ENCODE data around the gene SEMG2. TPM values are rescaled to one million over a fixed set of nuclear protein-coding genes. Genes with fewer than 3 reads are reported as not detected.

The SEMG2 gene
- total RNA-seq, 1 donor from 2014 or later: not detected

DNA sequence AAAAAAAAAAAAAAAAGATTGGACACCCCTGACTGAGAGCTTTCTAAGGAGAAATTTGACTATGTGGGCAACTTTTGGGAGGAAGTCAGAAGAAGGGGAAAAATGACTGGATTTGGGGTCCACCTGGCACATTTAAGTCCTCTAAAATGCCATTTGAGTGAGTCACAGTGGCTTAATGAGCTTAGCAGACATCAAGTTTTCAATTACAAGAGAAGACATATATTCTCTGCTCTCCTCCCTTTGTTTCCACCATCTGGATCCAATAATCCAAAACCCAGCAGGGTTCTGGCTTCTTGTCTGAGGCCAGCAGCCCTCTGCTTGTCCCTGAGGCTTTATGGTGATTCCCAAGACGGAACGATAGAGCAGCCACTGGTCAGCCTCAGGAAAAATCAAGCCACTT is 39.5 kb upstream of the SEMG2 start:
- H3K27ac Mint-ChIP-seq (ENCODE audit: unreplicated experiment): no peak overlapping the region
- TF ChIP-seq, protein P1, sequence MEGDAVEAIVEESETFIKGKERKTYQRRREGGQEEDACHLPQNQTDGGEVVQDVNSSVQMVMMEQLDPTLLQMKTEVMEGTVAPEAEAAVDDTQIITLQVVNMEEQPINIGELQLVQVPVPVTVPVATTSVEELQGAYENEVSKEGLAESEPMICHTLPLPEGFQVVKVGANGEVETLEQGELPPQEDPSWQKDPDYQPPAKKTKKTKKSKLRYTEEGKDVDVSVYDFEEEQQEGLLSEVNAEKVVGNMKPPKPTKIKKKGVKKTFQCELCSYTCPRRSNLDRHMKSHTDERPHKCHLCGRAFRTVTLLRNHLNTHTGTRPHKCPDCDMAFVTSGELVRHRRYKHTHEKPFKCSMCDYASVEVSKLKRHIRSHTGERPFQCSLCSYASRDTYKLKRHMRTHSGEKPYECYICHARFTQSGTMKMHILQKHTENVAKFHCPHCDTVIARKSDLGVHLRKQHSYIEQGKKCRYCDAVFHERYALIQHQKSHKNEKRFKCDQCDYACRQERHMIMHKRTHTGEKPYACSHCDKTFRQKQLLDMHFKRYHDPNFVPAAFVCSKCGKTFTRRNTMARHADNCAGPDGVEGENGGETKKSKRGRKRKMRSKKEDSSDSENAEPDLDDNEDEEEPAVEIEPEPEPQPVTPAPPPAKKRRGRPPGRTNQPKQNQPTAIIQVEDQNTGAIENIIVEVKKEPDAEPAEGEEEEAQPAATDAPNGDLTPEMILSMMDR (conservative IDR thresholded peaks at IDR 0.05): no peak
- DNase-seq (ENCODE audit: low read depth, low spot score): no peak
- H3K4me1 Mint-ChIP-seq: no peaks in the 10 kb centered on the region
- peaks cover 3% of the 10 kb centered on the region for H3K9me3 Mint-ChIP-seq
- H3K4me3 Mint-ChIP-seq: no peak overlapping the region
- H3K36me3 Mint-ChIP-seq (ENCODE audit: low read depth): no peaks in the 10 kb centered on the region
- H3K27me3 Mint-ChIP-seq (ENCODE audit: low read depth): no peaks in the 10 kb centered on the region

DNA sequence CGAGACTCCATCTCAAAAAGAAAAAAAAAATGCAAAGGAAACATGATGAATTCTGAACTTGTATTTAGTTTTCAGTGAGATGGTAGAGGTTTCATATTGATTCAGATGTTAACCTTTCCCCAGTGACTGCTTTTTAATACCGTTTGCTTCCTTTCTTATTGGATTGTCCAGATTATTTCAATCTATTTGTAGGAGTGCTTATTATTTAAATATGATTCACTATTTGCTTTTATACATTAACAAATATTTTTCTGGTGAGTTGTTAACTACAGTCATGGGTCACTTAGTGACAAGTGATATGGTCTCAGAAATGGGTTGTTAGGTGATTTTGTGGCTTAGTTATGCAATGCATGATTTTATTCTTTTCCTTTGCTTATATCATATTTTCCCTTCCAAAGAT is 38.1 kb upstream of the SEMG2 start:
- Mint-ChIP-seq H3K27ac (ENCODE audit: unreplicated experiment) (no peak overlapping the region), H3K27me3 (ENCODE audit: low read depth) (no peaks in the 10 kb centered on the region), H3K4me1 (no peaks in the 10 kb centered on the region), H3K9me3 (no peaks in the 10 kb centered on the region), H3K36me3 (ENCODE audit: low read depth) (no peaks in the 10 kb centered on the region), H3K4me3 (no peak overlapping the region)
- DNase-seq (ENCODE audit: low read depth, low spot score): no peak
- TF ChIP-seq, protein P1 (conservative IDR thresholded peaks at IDR 0.05): no peak

DNA sequence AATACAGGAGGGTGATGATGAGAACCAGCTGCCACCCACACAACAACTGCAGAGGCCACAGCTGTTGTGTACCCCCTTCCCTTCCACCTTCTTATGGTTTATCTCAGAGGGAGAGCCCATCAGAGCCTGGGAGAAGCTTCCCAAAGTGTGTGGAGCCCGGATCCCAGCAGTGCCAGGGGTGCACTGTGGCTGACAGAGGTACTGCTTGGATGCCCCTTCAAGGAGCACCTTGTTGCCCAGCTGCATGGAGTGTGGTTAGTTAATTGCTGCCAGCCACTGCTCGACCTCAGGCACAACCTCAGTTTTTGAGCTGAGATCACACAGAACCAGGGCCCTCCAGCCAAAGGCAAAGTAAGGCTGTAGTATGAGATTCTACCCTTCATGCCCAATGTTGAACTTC is 33.5 kb upstream of the SEMG2 start:
- DNase-seq (ENCODE audit: low read depth, low spot score): no peak
- Mint-ChIP-seq H3K36me3 (ENCODE audit: low read depth) (no peaks in the 10 kb centered on the region), H3K9me3 (no peaks in the 10 kb centered on the region), H3K4me1 (peaks cover 3% of the 10 kb centered on the region), H3K4me3 (no peak overlapping the region), H3K27me3 (ENCODE audit: low read depth) (peaks cover 2% of the 10 kb centered on the region), H3K27ac (ENCODE audit: unreplicated experiment) (no peak overlapping the region)
- TF ChIP-seq, protein P1 (conservative IDR thresholded peaks at IDR 0.05): no peak

DNA sequence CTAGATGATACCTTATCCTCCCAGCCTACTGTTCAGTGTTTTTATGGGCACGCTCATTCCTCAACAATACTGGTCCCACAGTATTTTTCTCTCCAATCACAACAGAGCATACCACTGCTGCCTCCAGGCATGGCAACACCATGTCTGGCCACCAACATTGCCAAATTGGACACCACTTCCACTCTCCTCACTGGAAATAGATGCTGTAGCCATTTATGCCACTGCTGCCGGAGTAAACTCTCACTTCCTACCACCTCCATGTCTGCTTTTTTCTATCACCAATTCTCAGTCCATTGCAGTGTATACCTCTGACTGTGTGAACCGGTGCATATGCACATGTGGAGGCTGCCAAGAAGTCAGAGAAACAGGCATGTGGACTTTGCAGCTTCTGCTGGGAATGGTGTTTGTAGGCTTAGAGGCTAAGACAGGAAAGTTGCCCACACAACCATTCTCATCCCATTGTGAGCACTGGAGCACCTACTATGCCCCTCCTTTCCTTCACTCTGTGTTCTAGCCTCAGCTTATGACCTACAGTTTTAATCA is 32.0 kb upstream of the SEMG2 start:
- peaks cover 7% of the 10 kb centered on the region for H3K27me3 Mint-ChIP-seq (ENCODE audit: low read depth)
- TF ChIP-seq, protein P1 (conservative IDR thresholded peaks at IDR 0.05): no peak
- no peak for DNase-seq (ENCODE audit: low read depth, low spot score)
- H3K27ac Mint-ChIP-seq (ENCODE audit: unreplicated experiment): no peak overlapping the region
- peaks cover 3% of the 10 kb centered on the region for H3K4me1 Mint-ChIP-seq
- H3K4me3 Mint-ChIP-seq: no peak overlapping the region
- no peaks in the 10 kb centered on the region for H3K36me3 Mint-ChIP-seq (ENCODE audit: low read depth)
- H3K9me3 Mint-ChIP-seq: no peaks in the 10 kb centered on the region

DNA sequence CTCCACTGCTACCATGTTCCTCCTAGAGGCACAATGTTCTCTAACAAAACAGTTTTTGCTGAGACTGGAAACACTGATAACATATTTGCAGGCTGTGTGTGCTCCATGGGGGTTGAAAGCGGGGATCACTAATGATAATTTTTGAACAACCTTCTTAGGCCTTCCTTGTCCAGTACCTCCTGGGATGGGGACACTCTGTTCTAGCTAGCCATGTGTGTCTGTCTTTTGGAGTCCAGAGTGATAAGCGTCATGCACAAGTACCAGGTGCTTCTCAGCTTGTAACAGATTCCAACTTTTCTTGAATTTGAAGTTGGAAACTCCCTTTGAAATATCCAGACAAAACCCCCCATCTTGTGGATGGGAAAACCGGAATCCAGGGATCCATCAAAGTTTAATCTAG is 31.3 kb upstream of the SEMG2 start:
- no peak overlapping the region for H3K27ac Mint-ChIP-seq (ENCODE audit: unreplicated experiment)
- TF ChIP-seq, protein P1 (conservative IDR thresholded peaks at IDR 0.05): no peak
- H3K4me3 Mint-ChIP-seq: no peak overlapping the region
- H3K27me3 Mint-ChIP-seq (ENCODE audit: low read depth): peaks cover 7% of the 10 kb centered on the region
- H3K36me3 Mint-ChIP-seq (ENCODE audit: low read depth): no peaks in the 10 kb centered on the region
- no peak for DNase-seq (ENCODE audit: low read depth, low spot score)
- no peaks in the 10 kb centered on the region for H3K9me3 Mint-ChIP-seq
- H3K4me1 Mint-ChIP-seq: peaks cover 3% of the 10 kb centered on the region
